H1 (cell line): Measurements from ENCODE around the gene DNTT. TPM values are rescaled to one million over a fixed set of nuclear protein-coding genes. Genes with fewer than 3 reads are reported as not detected.

ENCODE experiments used
- CTCF ChIA-PET: fragments of 300-600 bp; sonication (Branson Sonifier 250); formaldehyde crosslinking; loops from one replicate; lab custom pipeline; 2021; ENCODE audit not compliant: partially characterized antibody; lab: Charles Lee
- POLR2A ChIA-PET: fragments of 300-600 bp; sonication (Branson Sonifier 250); formaldehyde crosslinking; loops from one replicate; lab custom pipeline; 2021; ENCODE audit warnings: inconsistent platforms; ENCODE audit not compliant: partially characterized antibody; lab: Charles Lee
- DNase-seq, 2 experiments: peaks; one replicate each; pipeline versions ENCODE4 v3.0.0 to v3.0.0-alpha.2; 2010 to 2022; ENCODE audit warnings: low spot score in 2 of 2, low read depth in 1 of 2, mixed read lengths in 1 of 2
- FAIRE-seq: peaks from 2 replicates; lab custom pipeline; 2011; peaks lifted over from hg19 to GRCh38; lab: Jason Lieb, UNC
- H2AFZ ChIP-seq: 2 replicates; pipeline ENCODE4 v1.8.1; 2012; ENCODE audit warnings: low read length, inconsistent platforms
- H2AK5ac ChIP-seq: 2 replicates; pipeline ENCODE4 v1.6.1; 2013; ENCODE audit warnings: low read depth, low read length
- H2BK120ac ChIP-seq: replicated peaks from 2 replicates; pipeline ENCODE3; 2013; ENCODE audit warnings: low read depth, low read length, inconsistent platforms
- H2BK12ac ChIP-seq: 2 replicates; pipeline ENCODE4 v1.6.1; 2013; ENCODE audit warnings: low read depth, low read length
- H2BK15ac ChIP-seq: 2 replicates; pipeline ENCODE4 v1.6.1; 2013; ENCODE audit warnings: low read length
- H2BK20ac ChIP-seq: 2 replicates; pipeline ENCODE4 v1.6.1; 2013; ENCODE audit warnings: low read length
- H2BK5ac ChIP-seq: 2 replicates; pipeline ENCODE4 v1.6.1; 2013; ENCODE audit warnings: low read depth, low read length
- H3K14ac ChIP-seq: 2 replicates; pipeline ENCODE4 v1.6.1; 2013; ENCODE audit warnings: inconsistent platforms; ENCODE audit not compliant: insufficient read length
- H3K18ac ChIP-seq: 2 replicates; pipeline ENCODE4 v1.6.1; 2013; ENCODE audit warnings: low read length; ENCODE audit errors: extremely low read depth
- H3K23ac ChIP-seq: 2 replicates; pipeline ENCODE4 v1.6.1; 2013; ENCODE audit warnings: inconsistent platforms; ENCODE audit not compliant: insufficient read length
- H3K23me2 ChIP-seq: 2 replicates; pipeline ENCODE4 v1.6.1; 2013; ENCODE audit warnings: low read depth, low read length
- H3K27ac ChIP-seq: 2 replicates; pipeline ENCODE4 v1.6.1; 2011; ENCODE audit warnings: low read depth, low read length, inconsistent platforms
- H3K27me3 ChIP-seq, 4 experiments: replicated peaks in 1 of 4; 1 replicate in 1 of 4; 2 replicates in 3 of 4; pipeline versions ENCODE4 v1.6.1 to v1.8.1; 2011 to 2013; ENCODE audit warnings: low read length in 3 of 4, mild to moderate bottlenecking in 3 of 4, inconsistent platforms in 2 of 4, mixed read lengths in 2 of 4, moderate library complexity in 1 of 4; ENCODE audit not compliant: control insufficient read depth in 3 of 4, insufficient read depth in 3 of 4; ENCODE audit errors: extremely low read depth in 1 of 4
- H3K36me3 ChIP-seq, 4 experiments: 2 replicates each; pipeline versions ENCODE4 v1.6.1 to v1.8.1; 2011 to 2013; ENCODE audit warnings: mild to moderate bottlenecking in 4 of 4, low read length in 3 of 4, moderate library complexity in 2 of 4, control low read depth in 1 of 4, inconsistent platforms in 1 of 4; ENCODE audit not compliant: insufficient read depth in 4 of 4, control insufficient read depth in 2 of 4
- H3K4ac ChIP-seq: replicated peaks from 2 replicates; pipeline ENCODE3; 2013; ENCODE audit warnings: low read length, low read depth, mixed read lengths, inconsistent platforms; ENCODE audit not compliant: insufficient read length
- H3K4me1 ChIP-seq, 4 experiments: replicated peaks in 1 of 4; 1 replicate in 1 of 4; 2 replicates in 3 of 4; pipeline versions ENCODE4 v1.6.1 to v1.8.1; 2011 to 2013; ENCODE audit warnings: low read length in 3 of 4, inconsistent platforms in 2 of 4, mixed read lengths in 1 of 4; ENCODE audit not compliant: insufficient read depth in 4 of 4, control insufficient read depth in 3 of 4
- H3K4me2 ChIP-seq, 2 experiments: 2 replicates each; pipeline versions ENCODE4 v1.6.1 to v1.8.1; 2011 to 2013; ENCODE audit warnings: low read depth in 2 of 2, low read length in 2 of 2, control low read depth in 1 of 2, inconsistent platforms in 1 of 2, mild to moderate bottlenecking in 1 of 2; ENCODE audit not compliant: insufficient read depth in 1 of 2
- H3K4me3 ChIP-seq, 4 experiments: fragments of 200-600, 300-600 bp in 1 of 4; sonication (generic), shearing (Covaris generic), sonication (Bioruptor Twin) in 1 of 4; 2 replicates each; pipeline versions ENCODE4 v1.5.1 to v1.8.1; 2011 to 2016; ENCODE audit warnings: low read length in 4 of 4, low read depth in 3 of 4, control low read depth in 2 of 4, inconsistent platforms in 2 of 4, mild to moderate bottlenecking in 2 of 4, mixed read lengths in 1 of 4, moderate library complexity in 1 of 4; ENCODE audit not compliant: insufficient read depth in 2 of 4; ENCODE audit errors: extremely low read depth in 1 of 4
- H3K56ac ChIP-seq: replicated peaks from 2 replicates; pipeline ENCODE3; 2013; ENCODE audit warnings: low read depth, mild to moderate bottlenecking, mixed read lengths, low read length, inconsistent platforms; ENCODE audit not compliant: insufficient read length
- H3K79me1 ChIP-seq: 2 replicates; pipeline ENCODE4 v1.6.1; 2013; ENCODE audit warnings: low read depth, low read length, control low read depth
- H3K79me2 ChIP-seq, 2 experiments: 2 replicates each; pipeline versions ENCODE4 v1.6.1 to v1.8.1; 2012 to 2013; ENCODE audit warnings: low read length in 2 of 2, mild to moderate bottlenecking in 2 of 2, inconsistent platforms in 1 of 2; ENCODE audit not compliant: insufficient read depth in 2 of 2, control insufficient read depth in 1 of 2
- H3K9ac ChIP-seq, 4 experiments: replicated peaks in 1 of 4; 1 replicate in 1 of 4; 2 replicates in 3 of 4; pipeline versions ENCODE4 v1.6.1 to v1.8.1; 2011 to 2013; ENCODE audit warnings: low read depth in 3 of 4, low read length in 3 of 4, control low read depth in 2 of 4, mild to moderate bottlenecking in 2 of 4, moderate library complexity in 2 of 4, inconsistent platforms in 1 of 4; ENCODE audit errors: extremely low read depth in 1 of 4
- H3K9me3 ChIP-seq, 2 experiments: 2 replicates each; pipeline versions ENCODE4 v1.6.1 to v1.8.1; 2012 to 2013; ENCODE audit warnings: mild to moderate bottlenecking in 2 of 2, moderate library complexity in 2 of 2, control low read depth in 1 of 2, inconsistent platforms in 1 of 2, low read depth in 1 of 2, low read length in 1 of 2, mixed read lengths in 1 of 2; ENCODE audit not compliant: insufficient read depth in 2 of 2
- H4K20me1 ChIP-seq, 2 experiments: replicated peaks in 1 of 2; 2 replicates each; pipeline versions ENCODE3 to v1.8.1; 2011 to 2013; ENCODE audit warnings: inconsistent platforms in 2 of 2, low read length in 2 of 2, mild to moderate bottlenecking in 1 of 2; ENCODE audit not compliant: insufficient read depth in 2 of 2, control insufficient read depth in 1 of 2
- H4K5ac ChIP-seq: 2 replicates; pipeline ENCODE4 v1.6.1; 2013; ENCODE audit warnings: low read length, low read depth, mixed read lengths, inconsistent platforms; ENCODE audit not compliant: insufficient read length
- H4K8ac ChIP-seq: 2 replicates; pipeline ENCODE4 v1.8.0; 2013; ENCODE audit warnings: mild to moderate bottlenecking, moderate library complexity, low read length, inconsistent platforms; ENCODE audit not compliant: insufficient read depth; ENCODE audit errors: extremely low read depth
- H4K91ac ChIP-seq: replicated peaks from 2 replicates; pipeline ENCODE3; 2013; ENCODE audit warnings: low read length, mixed read lengths, inconsistent platforms; ENCODE audit not compliant: insufficient read length
- ATF2 ChIP-seq: IDR thresholded peaks from 2 replicates; pipeline ENCODE4 v1.6.1; 2012; ENCODE audit warnings: low read length, inconsistent platforms
- CBX5 ChIP-seq: fragments of 300-800, 300-1000 bp; sonication (generic); IDR thresholded peaks from 2 replicates; pipeline ENCODE4 v1.7.1; 2016; ENCODE audit warnings: antibody characterized with exemption, low read length, low read depth
- CHD1 ChIP-seq: IDR thresholded peaks from 2 replicates; pipeline ENCODE4 v1.6.1; 2012; ENCODE audit warnings: low read depth, low read length, improper control_type of control experiment
- JUN ChIP-seq: IDR thresholded peaks from 2 replicates; pipeline ENCODE4 v1.6.1; 2011; ENCODE audit warnings: low read depth, mild to moderate bottlenecking, improper control_type of control experiment, low read length
- KDM1A ChIP-seq: fragments of 200-600, 300-600 bp; sonication (generic); IDR thresholded peaks from 2 replicates; pipeline ENCODE4 v1.7.1; 2016; ENCODE audit warnings: mild to moderate bottlenecking, low read length, borderline replicate concordance
- SAP30 ChIP-seq: fragments of 300-600 bp; sonication (generic); IDR thresholded peaks from 2 replicates; pipeline ENCODE4 v1.7.1; 2012; ENCODE audit warnings: low read length, moderate library complexity, mild to moderate bottlenecking, inconsistent platforms; ENCODE audit not compliant: insufficient read depth, insufficient replicate concordance
- SIX5 ChIP-seq: IDR thresholded peaks from 2 replicates; pipeline ENCODE4 v1.6.1; 2011; ENCODE audit warnings: mild to moderate bottlenecking, low read depth, low read length
- TAF1 ChIP-seq: IDR thresholded peaks from 2 replicates; pipeline ENCODE4 v1.6.1; 2011; ENCODE audit warnings: mild to moderate bottlenecking, low read depth, low read length
- TBP ChIP-seq: IDR thresholded peaks from 2 replicates; pipeline ENCODE4 v1.6.1; 2011; ENCODE audit warnings: low read depth, low read length, improper control_type of control experiment
- ZNF274 ChIP-seq: IDR thresholded peaks from 2 replicates; pipeline ENCODE4 v1.7.0; 2012; ENCODE audit warnings: low read length, borderline replicate concordance; ENCODE audit errors: extremely low read depth
- WGBS, 2 experiments: shearing (Covaris generic) in 1 of 2; methylation state at CpG; one replicate each; pipeline versions ENCODE4 v1.1.6 to v1.1.7; 2013 to 2015; ENCODE audit warnings: low lambda C conversion rate in 2 of 2, mixed read lengths in 2 of 2, inconsistent platforms in 1 of 2, low coverage in 1 of 2, missing lambda C conversion rate in 1 of 2; ENCODE audit not compliant: insufficient replicate concordance in 2 of 2, insufficient coverage in 1 of 2, insufficient read length in 1 of 2; ENCODE audit errors: extremely low coverage in 1 of 2, missing lambda C conversion rate in 1 of 2; 5-methylcytosine and 5-hydroxymethylcytosine counted together
- polyA plus RNA-seq, 7 experiments: library from polyadenylated mRNA; depleted of rRNA in 3 of 7; stranded (reverse) in 5 of 7; unstranded in 2 of 7; fragments of >200 nt in 5 of 7; fragments of 200-250 nt in 2 of 7; gene quantifications; 1 replicate in 5 of 7; 2 replicates in 1 of 7; 4 replicates in 1 of 7; pipeline versions ENCODE4 v1.2.1 to v1.2.3, GENCODE V29; 2011 to 2013; ENCODE audit warnings: missing spikeins in 2 of 7, mixed read lengths in 2 of 7
- total RNA-seq: library from RNA; stranded (reverse); fragmentation: NEBNext Ultra II Directional; extraction: Animal tissue kit (Norgen Biotek cat#: 25700); gene quantifications from 2 replicates; pipeline ENCODE4 v1.2.1, GENCODE V29; 2021

DNTT gene
- total and polyA plus RNA-seq, 2 of the 8 experiments (the other 6 are each of a cell fraction or from before 2014, with no cell fraction given) = not detected

- Histone ChIP-seq H2AFZ (no peak overlapping the region), H3K27me3 (peaks cover 0 to 1% (median 0%) of the 10 kb centered on the region in 4 experiments; a peak in 1 of 7 replicates), H3K27ac (no peak overlapping the region), H2BK12ac (no peak overlapping the region; the same call in 1 of the 2 replicates), H3K14ac (no peak overlapping the region), H3K79me2 (no peaks in the 10 kb centered on the region), H3K23me2 (no peaks in the 10 kb centered on the region), H4K8ac (no peak overlapping the region), H3K9me3 (no peaks in the 10 kb centered on the region), H3K4me1 (peaks cover 0 to 14% (median 10%) of the 10 kb centered on the region in 4 experiments; a peak in 6 of 7 replicates), H4K91ac (no peak overlapping the region), H2AK5ac (no peak overlapping the region), H4K5ac (no peak overlapping the region), H3K9ac (no peak overlapping the region), H3K79me1 (no peaks in the 10 kb centered on the region), H2BK20ac (no peak overlapping the region), H2BK120ac (no peak overlapping the region), H2BK15ac (no peak overlapping the region), H3K4me3 (no peak overlapping the region), H3K36me3 (no peaks in the 10 kb centered on the region), H3K18ac (no peak overlapping the region), H3K4me2 (no peak overlapping the region), H4K20me1 (no peaks in the 10 kb centered on the region), H3K23ac (no peak overlapping the region), H3K4ac (no peak overlapping the region), H2BK5ac (no peak overlapping the region), H3K56ac (no peak overlapping the region)
- FAIRE-seq = peak; percentile 13
- peak in 1 of 2 experiments; percentile 74 for DNase-seq
- CTCF ChIA-PET = interaction anchor here (0.6 to 9.0 kb wide), 43 partner anchors 9 to 390 kb away, joined by 3 to 197 read pairs (median 4); partner anchors contain the start of genes BLNK, DNTT, OPALIN and TLL2
- 40% methylated on average over 6 of the region's 7 CpGs; no CpG with 5 or more reads in 1 of the 2 experiments for WGBS, 2 experiments
- POLR2A ChIA-PET = interaction anchor here (0.6 kb wide), 1 partner anchor 18 kb away, joined by 3 read pairs; no protein-coding TSS in a partner anchor
- TF ChIP-seq TBP = no peak
- TF ChIP-seq ZNF274 = no peak
- no peak for TF ChIP-seq KDM1A
- TF ChIP-seq CHD1 = no peak
- no peak for TF ChIP-seq JUN
- no peak for TF ChIP-seq ATF2
- TF ChIP-seq CBX5 = no peak
- no peak for TF ChIP-seq TAF1
- no peak for TF ChIP-seq SIX5
- TF ChIP-seq SAP30 = no peak
Measured at GRCh38 chr10:96339956-96340904, 36.0 kb downstream of the DNTT start.
